Measurements from ENCODE around the gene RBM11. TPM values are rescaled to one million over a fixed set of nuclear protein-coding genes. Genes with fewer than 3 reads are reported as not detected.

Gene RBM11
- total RNA-seq, 2 donors from 2014 or later, result not detected

DNA sequence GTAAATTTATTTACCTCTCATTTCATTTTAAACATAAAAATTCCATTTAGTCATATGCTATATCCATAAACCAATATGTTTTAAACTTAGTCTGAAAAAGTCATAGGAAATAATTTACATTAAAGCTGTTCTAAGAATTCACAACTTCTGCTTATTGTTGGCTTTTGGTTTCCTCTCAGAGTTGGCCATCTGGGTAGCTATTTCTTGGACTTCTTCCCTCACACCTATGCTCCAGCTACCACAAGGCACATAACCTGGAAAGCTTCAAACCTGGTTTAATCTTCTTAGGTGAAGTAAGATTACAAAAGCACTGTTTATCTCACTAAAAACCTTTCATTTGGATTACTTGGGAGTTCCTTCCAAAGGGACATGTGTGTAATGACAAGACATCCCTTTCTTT is 29.8 kb downstream of the RBM11 start:
- ATAC-seq (no peak), DNase-seq (ENCODE audit: low spot score) (no peak)
- Mint-ChIP-seq H3K9me3 (peaks cover 7% of the 10 kb centered on the region), H3K27ac (no peak overlapping the region), H3K4me1 (ENCODE audit: low read depth in 2 of 2) (no peaks in the 10 kb centered on the region), H3K36me3 (no peaks in the 10 kb centered on the region), H3K4me3 (no peak overlapping the region), H3K27me3 (peaks cover 13 to 18% of the 10 kb centered on the region in 2 donors)

DNA sequence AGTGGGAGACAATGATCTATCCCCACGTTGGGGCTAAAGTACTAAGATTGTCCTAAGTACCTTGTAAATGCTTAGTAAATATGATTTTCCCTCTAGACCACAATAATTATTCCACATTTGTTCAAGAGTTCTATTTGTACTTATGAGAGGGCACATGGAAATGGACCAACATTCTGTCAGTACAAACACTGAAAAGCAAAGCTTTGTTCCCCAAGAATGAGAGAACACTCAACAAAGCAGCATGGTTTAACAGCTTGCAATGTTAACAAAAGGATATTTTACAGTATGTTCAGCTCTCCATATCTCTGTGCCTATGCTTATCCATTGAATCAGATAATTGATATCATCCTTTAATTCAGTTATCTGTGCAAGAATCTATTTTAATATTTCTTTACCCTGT is 35.4 kb downstream of the RBM11 start:
- peaks cover 4 to 6% of the 10 kb centered on the region in 2 donors for H3K4me1 Mint-ChIP-seq (ENCODE audit: low read depth in 2 of 2)

DNA sequence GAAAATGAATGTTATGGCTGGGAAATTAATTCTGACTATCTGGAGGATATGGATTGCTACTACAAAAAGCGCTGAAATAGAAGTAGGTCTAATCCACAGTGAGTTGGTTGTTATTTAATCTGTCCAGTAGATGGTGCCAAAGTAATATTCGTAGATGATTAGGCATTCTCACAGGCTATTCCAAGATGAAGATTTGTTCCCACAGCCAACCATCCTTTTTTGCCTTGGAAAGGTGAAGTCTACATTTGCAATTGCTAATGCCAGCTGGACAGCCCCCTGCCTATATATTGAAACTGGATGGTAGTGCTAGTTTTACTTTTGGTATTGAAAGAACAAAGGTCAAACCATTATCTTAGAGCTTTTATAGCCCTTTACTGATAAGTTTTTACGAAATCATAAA is 43.8 kb downstream of the RBM11 start:
- Mint-ChIP-seq H3K27me3 (peaks cover 12 to 18% of the 10 kb centered on the region in 2 donors), H3K4me1 (ENCODE audit: low read depth in 2 of 2) (no peaks in the 10 kb centered on the region), H3K9me3 (no peaks in the 10 kb centered on the region), H3K36me3 (no peaks in the 10 kb centered on the region), H3K27ac (no peak overlapping the region), H3K4me3 (no peak overlapping the region)
- no peak for DNase-seq (ENCODE audit: low spot score)
- ATAC-seq, result no peak

More for the DNA sequence above, 35.4 kb downstream of the RBM11 start:
- peaks cover 7% of the 10 kb centered on the region for H3K9me3 Mint-ChIP-seq
- H3K36me3 Mint-ChIP-seq, result no peaks in the 10 kb centered on the region
- DNase-seq (ENCODE audit: low spot score) (no peak), ATAC-seq (no peak)
- no peak overlapping the region for H3K27ac Mint-ChIP-seq
- peaks cover 12 to 17% of the 10 kb centered on the region in 2 donors for H3K27me3 Mint-ChIP-seq
- H3K4me3 Mint-ChIP-seq, result no peak overlapping the region

DNA sequence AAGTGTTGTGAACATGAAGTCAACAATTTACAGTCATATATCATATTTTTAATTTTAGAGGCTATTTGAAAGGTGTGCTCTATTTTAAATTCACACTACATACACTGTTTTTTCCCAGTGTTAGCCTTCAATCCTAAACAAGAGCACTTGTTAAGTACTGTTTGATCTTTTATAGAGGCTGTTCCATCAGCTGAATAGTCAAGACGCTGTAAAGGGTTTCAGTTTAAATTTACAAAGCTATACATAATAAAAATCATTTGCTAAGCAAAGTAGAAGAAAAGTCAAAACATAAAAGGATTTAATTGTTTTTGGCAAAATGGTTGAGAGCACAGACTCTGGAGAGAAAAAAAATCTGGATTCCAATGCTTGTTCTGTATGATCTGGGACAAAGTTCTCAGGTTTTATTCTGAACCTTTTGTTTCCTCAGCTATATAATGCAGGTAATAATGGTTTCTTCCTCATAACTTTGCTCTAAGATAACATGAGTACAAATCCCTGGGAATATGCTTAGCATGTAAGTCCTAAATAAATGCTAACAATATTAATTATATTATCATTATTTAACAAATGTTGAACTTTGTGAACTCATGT is 44.3 kb downstream of the RBM11 start:
- Mint-ChIP-seq H3K27ac (no peak overlapping the region), H3K4me3 (no peak overlapping the region), H3K4me1 (ENCODE audit: low read depth in 2 of 2) (no peaks in the 10 kb centered on the region), H3K27me3 (peaks cover 12 to 20% of the 10 kb centered on the region in 2 donors), H3K9me3 (no peaks in the 10 kb centered on the region), H3K36me3 (no peaks in the 10 kb centered on the region)
- ATAC-seq (no peak), DNase-seq (ENCODE audit: low spot score) (no peak)

DNA sequence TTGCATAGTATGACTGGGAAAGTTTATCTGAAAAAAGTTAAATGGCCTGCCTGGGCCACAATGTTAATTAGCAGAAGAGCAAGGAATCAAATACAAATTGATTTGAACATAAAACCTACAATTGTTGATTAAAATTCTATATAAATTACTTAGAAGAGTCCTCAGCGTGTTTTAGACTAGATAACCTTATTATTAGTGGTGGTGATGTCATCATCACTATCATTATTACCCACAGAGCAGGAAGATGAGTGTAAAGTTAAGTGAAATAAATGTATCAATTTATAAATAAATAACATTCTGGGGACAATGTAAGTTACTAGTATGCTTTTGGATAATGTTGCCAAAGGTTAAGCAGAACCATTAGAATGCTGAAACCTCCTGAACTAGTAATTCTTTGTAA is 46.1 kb downstream of the RBM11 start:
- Mint-ChIP-seq H3K9me3 (no peaks in the 10 kb centered on the region), H3K27me3 (peaks cover 12 to 20% of the 10 kb centered on the region in 2 donors), H3K4me1 (ENCODE audit: low read depth in 2 of 2) (no peaks in the 10 kb centered on the region), H3K36me3 (no peaks in the 10 kb centered on the region), H3K27ac (no peak overlapping the region), H3K4me3 (no peak overlapping the region)
- ATAC-seq (no peak), DNase-seq (ENCODE audit: low spot score) (no peak)

DNA sequence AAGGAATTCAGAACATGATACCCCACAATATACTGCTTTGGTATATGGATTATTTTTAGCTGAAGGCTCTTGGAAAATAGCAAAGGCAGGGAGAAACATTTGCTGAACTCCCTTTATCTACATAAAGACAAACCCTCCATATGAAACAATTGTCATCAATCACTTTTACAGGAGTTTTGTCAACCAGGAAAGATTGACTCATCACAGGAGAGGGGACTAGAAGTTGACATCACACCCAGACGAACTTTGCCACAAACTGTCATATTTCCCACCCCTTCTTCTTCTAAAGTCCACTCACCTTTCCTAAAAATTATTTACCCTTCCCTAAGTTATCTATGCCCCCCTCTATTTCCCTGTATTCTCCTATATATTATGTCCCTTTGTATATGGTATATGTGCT is 47.9 kb downstream of the RBM11 start:
- Mint-ChIP-seq H3K27me3 (peaks cover 9 to 14% of the 10 kb centered on the region in 2 donors), H3K4me1 (ENCODE audit: low read depth in 2 of 2) (no peaks in the 10 kb centered on the region), H3K27ac (no peak overlapping the region), H3K4me3 (no peak overlapping the region), H3K9me3 (no peaks in the 10 kb centered on the region), H3K36me3 (no peaks in the 10 kb centered on the region)
- DNase-seq (ENCODE audit: low spot score), result no peak
- no peak for ATAC-seq

DNA sequence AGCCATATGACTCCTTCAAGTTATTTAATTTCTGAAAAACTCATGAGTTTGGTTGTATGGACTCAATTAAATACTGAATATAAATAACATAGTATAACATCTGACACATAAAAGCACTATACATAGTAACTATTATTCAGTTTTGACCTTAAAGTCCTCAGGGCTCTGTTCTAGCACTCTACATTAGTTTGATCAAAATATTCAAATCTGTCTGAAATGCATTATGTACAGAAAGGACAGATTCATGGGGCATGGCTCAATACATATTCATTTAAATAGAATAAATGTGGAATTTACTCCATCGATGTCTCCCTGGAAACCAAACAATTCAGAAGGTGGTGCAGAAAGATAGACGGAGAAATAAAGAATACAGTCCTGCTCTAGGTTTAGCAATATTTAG is 49.1 kb downstream of the RBM11 start:
- no peaks in the 10 kb centered on the region for H3K36me3 Mint-ChIP-seq
- no peaks in the 10 kb centered on the region for H3K9me3 Mint-ChIP-seq
- peaks cover 9 to 12% of the 10 kb centered on the region in 2 donors for H3K27me3 Mint-ChIP-seq
- H3K27ac Mint-ChIP-seq, result no peak overlapping the region
- ATAC-seq, result no peak
- DNase-seq (ENCODE audit: low spot score), result no peak
- H3K4me3 Mint-ChIP-seq, result no peak overlapping the region
- no peaks in the 10 kb centered on the region for H3K4me1 Mint-ChIP-seq (ENCODE audit: low read depth in 2 of 2)

DNA sequence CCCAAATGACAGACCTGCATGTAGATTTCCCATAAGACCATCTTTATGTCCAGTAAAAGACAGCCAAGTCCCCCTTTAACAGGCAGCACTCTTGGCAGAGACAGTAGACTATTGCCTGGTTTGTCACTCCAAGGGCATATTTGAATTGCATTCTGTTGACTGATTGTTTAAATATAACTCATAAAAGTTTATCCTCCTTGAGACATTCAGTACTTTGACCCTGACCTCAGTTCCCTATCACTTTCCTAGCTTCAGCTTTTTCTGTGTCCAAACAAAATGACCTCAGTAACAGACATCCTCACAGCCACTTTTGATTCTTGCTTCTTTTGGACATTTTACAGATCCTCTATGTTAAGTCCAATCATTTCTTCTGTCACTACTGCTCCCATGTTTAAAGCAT is 51.1 kb downstream of the RBM11 start:
- no peak for DNase-seq (ENCODE audit: low spot score)
- Mint-ChIP-seq H3K27me3 (peaks cover 15 to 16% of the 10 kb centered on the region in 2 donors), H3K4me1 (ENCODE audit: low read depth in 2 of 2) (no peaks in the 10 kb centered on the region), H3K4me3 (no peak overlapping the region), H3K9me3 (no peaks in the 10 kb centered on the region), H3K36me3 (no peaks in the 10 kb centered on the region), H3K27ac (no peak overlapping the region)
- no peak for ATAC-seq

DNA sequence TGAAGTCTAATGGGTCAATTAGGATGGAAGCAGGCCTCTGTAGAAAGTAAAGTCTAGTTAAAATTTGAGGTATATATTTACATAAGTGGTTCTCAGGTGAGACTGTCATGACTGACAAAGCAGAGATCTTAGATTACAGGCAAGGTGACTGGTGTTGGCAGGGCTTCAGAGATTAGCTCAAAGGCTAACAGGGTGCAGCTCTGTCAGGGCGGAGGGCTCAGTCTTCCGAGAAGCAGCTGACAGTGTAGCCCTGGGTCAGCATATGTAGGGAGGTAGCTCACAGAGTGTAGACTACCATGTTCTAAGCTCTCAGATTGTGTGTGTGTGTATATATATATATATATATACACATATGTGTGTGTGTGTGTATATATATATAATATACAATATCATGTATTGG is 54.7 kb downstream of the RBM11 start:
- Mint-ChIP-seq H3K27ac (no peak overlapping the region), H3K9me3 (no peaks in the 10 kb centered on the region), H3K27me3 (peaks cover 18 to 19% of the 10 kb centered on the region in 2 donors), H3K36me3 (no peaks in the 10 kb centered on the region), H3K4me1 (ENCODE audit: low read depth in 2 of 2) (no peaks in the 10 kb centered on the region), H3K4me3 (no peak overlapping the region)
- ATAC-seq (no peak), DNase-seq (ENCODE audit: low spot score) (no peak)

DNA sequence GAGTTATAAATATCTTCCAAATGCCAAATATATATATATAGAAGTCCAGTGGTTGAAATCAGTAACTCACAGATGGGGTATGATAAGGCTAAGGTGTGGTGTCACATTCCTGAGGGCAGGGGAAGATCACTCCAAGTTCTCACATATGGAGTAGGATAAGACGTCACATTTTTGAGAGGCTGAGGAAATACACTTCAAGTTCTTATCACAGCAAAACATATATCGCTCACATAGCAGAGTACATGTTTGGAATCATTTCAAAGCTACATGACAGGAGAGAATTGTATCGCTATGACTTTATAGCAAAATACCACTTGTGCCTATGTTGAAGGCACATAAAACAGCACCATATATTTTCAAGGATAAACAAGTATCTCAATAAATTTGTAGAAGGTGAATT is 55.1 kb downstream of the RBM11 start:
- Mint-ChIP-seq H3K27me3 (peaks cover 22 to 24% of the 10 kb centered on the region in 2 donors), H3K4me3 (no peak overlapping the region), H3K36me3 (no peaks in the 10 kb centered on the region), H3K4me1 (ENCODE audit: low read depth in 2 of 2) (no peaks in the 10 kb centered on the region), H3K27ac (no peak overlapping the region), H3K9me3 (no peaks in the 10 kb centered on the region)
- DNase-seq (ENCODE audit: low spot score) (no peak), ATAC-seq (no peak)

DNA sequence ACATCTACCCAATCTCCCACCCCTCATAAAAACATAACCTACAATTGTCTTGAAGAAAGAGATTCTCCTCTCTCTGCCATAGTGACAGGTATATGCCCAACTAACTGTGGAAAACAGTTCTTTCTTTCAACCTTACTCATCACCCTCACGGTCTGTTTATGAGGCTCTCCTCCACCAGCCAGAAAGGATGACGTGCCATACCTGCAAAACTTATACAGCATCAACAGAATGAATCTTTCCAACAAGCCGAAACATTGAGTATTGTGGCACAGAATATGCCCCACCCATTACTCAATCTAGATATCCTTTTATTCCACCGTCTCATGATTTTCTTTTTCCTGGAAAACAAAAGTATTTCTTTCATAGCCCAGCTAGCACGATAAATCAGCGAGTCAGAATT is 55.7 kb downstream of the RBM11 start:
- DNase-seq (ENCODE audit: low spot score), result no peak
- Mint-ChIP-seq H3K4me3 (no peak overlapping the region), H3K4me1 (ENCODE audit: low read depth in 2 of 2) (no peaks in the 10 kb centered on the region), H3K36me3 (no peaks in the 10 kb centered on the region), H3K27me3 (peaks cover 22 to 25% of the 10 kb centered on the region in 2 donors), H3K27ac (no peak overlapping the region), H3K9me3 (no peaks in the 10 kb centered on the region)
- ATAC-seq, result no peak

DNA sequence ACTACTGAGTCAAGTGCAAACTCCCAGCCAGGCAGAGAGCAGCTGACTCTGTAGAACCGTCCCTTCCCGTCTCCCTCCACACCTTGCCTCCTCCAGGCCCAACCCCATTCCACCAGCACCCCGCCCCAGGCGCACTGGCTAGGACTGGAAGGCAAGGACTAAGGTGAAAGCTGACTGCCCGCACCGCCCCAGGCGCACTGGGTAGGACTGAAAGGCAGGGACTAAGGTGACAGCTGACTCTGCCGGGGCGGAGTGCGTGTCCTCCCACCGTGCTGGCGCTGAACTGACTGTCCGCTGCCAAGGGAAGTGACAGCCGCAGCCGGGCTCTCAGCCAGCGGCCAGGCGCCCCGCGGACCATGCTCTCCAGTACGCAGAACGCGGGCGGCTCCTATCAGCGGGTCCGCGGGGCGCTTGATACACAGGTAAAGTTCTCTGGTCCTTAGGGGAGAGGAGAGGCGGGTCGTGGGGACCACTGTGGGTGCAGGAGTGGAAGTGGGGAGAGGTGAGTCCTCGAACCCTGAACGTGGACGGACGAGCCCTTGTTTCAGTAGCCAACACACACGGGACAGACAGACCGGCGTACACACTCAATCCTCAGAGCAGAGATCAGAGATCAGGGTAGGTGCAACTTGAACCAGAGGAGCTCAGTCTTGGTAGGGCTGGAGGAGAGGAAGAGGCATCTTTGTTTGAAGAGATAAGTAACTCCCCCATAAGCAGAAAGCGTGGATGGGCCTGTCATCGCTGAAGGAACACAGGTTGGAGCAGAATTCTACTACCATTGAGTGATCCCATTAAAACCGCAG is 58.0 kb downstream of the RBM11 start:
- H3K27me3 Mint-ChIP-seq, result peaks cover 22 to 25% of the 10 kb centered on the region in 2 donors
- no peak overlapping the region for H3K4me3 Mint-ChIP-seq
- ATAC-seq (peak; percentile 46 to 65), DNase-seq (ENCODE audit: low spot score) (no peak)
- H3K27ac Mint-ChIP-seq, result no peak overlapping the region
- H3K9me3 Mint-ChIP-seq, result no peaks in the 10 kb centered on the region
- no peaks in the 10 kb centered on the region for H3K4me1 Mint-ChIP-seq (ENCODE audit: low read depth in 2 of 2)
- H3K36me3 Mint-ChIP-seq, result no peaks in the 10 kb centered on the region

DNA sequence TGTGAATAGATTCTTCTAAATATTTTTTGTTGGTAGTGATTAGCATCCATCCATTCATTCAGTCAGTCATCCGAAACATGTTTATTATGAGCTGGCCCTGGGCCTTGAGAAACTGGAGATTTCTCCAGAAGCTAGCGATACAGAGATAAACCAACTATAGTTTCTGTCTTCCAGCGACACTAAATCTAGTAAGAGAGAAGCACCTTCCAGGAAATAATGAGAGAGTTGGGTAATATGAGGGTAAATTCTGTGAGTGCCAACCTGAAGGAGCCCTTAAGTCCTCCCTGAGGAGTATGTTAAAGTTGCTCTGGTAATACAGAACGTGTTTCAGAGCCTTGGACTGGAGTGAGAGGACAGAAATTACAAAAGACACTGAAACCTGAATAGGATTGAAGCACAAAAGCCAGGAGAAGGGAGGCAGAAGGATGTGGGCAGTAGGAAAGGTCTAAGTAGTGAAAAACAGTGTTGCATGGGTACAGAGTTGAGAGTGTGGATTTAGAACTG is 59.8 kb downstream of the RBM11 start:
- ATAC-seq, result no peak
- H3K36me3 Mint-ChIP-seq, result no peaks in the 10 kb centered on the region

More for the DNA sequence above, 59.8 kb downstream of the RBM11 start:
- DNase-seq (ENCODE audit: low spot score), result no peak
- no peaks in the 10 kb centered on the region for H3K9me3 Mint-ChIP-seq
- H3K27ac Mint-ChIP-seq, result no peak overlapping the region
- H3K27me3 Mint-ChIP-seq, result peaks cover 24 to 30% of the 10 kb centered on the region in 2 donors
- H3K4me1 Mint-ChIP-seq (ENCODE audit: low read depth in 2 of 2), result peaks cover 0 to 2% of the 10 kb centered on the region in 2 donors
- no peak overlapping the region for H3K4me3 Mint-ChIP-seq

Measured in natural killer cell treated with Interleukin-12 subunit alpha and Interleukin-12 subunit beta and Interleukin-15 and Interleukin-18, amount 100 ng/mL, for 72 hours (primary cell).